Hepatocyte (in vitro differentiated cells): Measurements from ENCODE around the gene PIBF1.

Experiments used
- CTCF ChIP-seq: fragments of 200-600 bp; sonication (generic); IDR thresholded peaks from 2 replicates; pipeline ENCODE4 v1.5.1; 2016; ENCODE audit warnings: antibody characterized with exemption, mild to moderate bottlenecking; ENCODE audit not compliant: poor library complexity
- EZH2 ChIP-seq: fragments of 200-600 bp; sonication (generic); IDR thresholded peaks from 2 replicates; pipeline ENCODE4 v1.6.1; 2016; ENCODE audit warnings: antibody characterized with exemption, mild to moderate bottlenecking, borderline replicate concordance

DNA sequence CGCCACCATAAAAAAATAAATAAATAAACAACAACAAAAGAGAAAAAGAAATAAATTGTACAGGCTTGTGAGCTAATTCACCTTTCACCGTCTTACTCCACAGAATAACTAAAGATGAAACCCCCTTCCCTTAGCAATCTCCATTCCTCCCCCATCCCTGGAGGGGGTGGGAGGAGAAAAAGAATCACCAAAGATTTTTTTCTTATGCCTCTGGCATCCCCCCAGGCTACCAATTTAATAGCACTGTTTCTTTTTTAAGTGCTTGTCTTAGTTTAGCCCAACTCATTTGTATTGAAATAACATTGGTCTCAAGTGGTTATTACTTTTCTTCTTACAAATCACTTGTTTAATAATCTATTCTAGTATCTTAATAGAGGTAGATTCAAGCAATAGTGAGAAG is 253.0 kb downstream of the PIBF1 start:
- no peak for TF ChIP-seq CTCF
- no peak for TF ChIP-seq EZH2
